ENCODE measurements around the gene PDE4B.

Gene PDE4B

DNA sequence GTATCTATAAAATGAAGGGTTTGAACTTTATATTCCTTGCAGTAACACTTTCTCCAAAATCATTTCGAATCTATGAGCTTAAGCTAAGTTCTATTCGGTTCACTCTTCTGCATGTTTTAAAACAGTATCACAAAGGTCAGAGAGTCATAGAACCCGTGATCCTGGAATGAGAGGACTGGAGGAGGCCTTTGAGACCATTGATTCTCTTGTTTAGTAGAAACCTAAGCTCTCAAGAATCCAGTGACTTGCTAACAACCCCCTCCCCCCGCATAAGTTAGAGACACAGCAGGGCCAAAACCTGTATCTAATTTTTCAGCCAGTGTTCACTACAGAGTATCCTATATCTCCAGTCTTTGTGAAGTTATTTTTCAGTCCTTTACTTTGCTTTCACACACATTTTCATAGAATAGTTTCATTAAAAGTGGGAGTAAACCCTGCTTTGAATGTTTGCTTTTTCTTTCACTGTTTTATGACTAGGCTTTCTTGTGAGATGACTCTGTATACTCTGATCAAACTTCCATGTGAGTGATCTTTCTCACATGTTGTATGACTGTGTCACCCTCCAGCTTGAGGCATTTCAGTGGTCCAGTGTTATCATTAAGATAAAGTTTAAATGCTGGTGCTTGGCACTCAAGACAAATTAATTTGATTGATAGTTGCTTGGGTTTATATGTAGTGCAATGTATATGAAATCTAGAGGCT is 465.9 kb downstream of the PDE4B start:
- TF ChIP-seq CTCF (conservative IDR thresholded peaks at IDR 0.05; ENCODE audit: low read length) = no peak
- H3K4me3 ChIP-seq (ENCODE audit: low read length) = no peak overlapping the region
- no peak for DNase-seq (ENCODE audit: low read depth)

GRCh38 chr1:66261364-66261763 is 468.7 kb downstream of the PDE4B start:
- DNase-seq (ENCODE audit: low read depth) = peak; percentile 67
- H3K4me3 ChIP-seq (ENCODE audit: low read length) = no peak overlapping the region
- TF ChIP-seq CTCF (conservative IDR thresholded peaks at IDR 0.05; ENCODE audit: low read length) = no peak

DNA sequence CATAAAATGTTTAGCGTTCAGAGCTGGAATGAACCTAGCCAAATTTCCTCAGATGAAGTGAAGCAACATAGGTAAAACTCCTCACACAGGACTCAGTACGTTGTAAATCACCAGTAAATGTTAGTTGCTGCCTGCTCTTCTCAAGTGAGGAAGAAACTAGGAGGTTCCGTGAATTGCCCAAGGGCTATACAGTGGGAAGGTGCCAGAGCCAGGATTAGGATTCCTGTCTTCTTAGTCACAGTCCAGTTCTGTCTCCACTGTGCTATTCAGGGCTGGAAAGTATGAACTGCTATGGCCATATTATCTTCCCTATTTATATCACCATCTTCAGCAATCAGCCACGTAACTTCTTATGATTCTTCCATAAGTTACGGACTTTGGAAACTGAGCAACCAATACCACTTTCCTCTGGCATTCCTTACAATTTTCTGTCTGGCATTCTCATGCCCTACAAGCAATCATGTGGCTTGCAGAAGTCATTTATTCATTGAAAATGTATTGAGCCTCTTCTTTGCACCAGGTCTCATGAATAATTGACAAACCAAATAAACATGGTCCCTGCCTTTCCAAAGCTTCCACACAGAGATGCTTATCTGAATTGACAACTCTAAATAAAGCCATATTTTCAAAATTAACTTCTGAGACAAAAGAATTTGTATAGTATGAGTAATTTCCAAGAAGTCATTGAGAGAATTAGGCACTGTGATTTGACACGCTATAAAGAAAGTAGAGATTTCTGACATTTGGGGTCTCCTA is 469.7 kb downstream of the PDE4B start:
- TF ChIP-seq CTCF (conservative IDR thresholded peaks at IDR 0.05; ENCODE audit: low read length) = no peak

DNA sequence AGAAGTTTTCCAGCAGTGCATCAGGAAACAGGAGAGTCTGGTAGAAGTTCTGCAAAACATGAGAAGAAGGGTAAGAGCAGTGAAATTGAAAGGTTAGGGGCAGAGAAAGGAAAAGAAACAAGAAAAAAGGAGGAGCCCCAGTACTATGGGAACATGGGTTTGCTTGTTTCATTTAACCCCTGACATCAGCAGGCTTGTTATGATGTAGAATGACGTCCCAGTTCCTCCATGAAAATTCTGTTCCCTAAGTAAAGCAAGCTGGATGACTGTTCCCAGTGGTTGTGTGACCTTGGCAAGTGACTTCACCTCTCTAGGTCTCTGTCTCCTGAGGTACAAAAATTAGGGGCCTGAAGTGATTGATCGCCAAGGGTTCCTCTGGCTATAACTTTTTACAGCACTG is 472.6 kb downstream of the PDE4B start:
- no peak overlapping the region for H3K4me3 ChIP-seq (ENCODE audit: low read length)
- no peak for DNase-seq (ENCODE audit: low read depth)
- TF ChIP-seq CTCF (conservative IDR thresholded peaks at IDR 0.05; ENCODE audit: low read length) = no peak

More for the DNA sequence above, 469.7 kb downstream of the PDE4B start:
- DNase-seq (ENCODE audit: low read depth) = peak; percentile 96
- H3K4me3 ChIP-seq (ENCODE audit: low read length) = no peak overlapping the region

DNA sequence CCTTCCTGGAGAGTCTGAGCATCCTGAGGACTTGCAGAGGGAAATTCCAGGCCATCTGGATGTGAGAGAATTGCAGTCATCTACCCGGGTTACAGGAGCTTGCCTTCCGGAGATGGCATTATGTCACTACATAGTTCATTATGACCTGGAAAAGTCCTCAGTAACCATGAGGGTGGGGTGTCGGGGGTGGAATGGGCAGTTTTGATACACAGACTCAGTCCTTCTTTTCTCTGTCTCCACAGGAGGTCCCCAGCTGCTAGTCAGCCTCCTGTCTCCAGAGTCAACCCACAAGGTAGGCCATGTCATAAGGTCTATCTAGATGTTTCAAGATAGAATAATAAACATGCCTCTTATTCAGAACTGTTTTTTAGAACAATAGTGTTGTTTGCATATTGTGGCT is 473.1 kb downstream of the PDE4B start:
- TF ChIP-seq CTCF (conservative IDR thresholded peaks at IDR 0.05; ENCODE audit: low read length) = no peak
- H3K4me3 ChIP-seq (ENCODE audit: low read length) = no peak overlapping the region
- peak; percentile 49 for DNase-seq (ENCODE audit: low read depth)

- TF ChIP-seq CTCF (conservative IDR thresholded peaks at IDR 0.05; ENCODE audit: low read length) = no peak
- DNase-seq (ENCODE audit: low read depth) = no peak
- H3K4me3 ChIP-seq (ENCODE audit: low read length) = no peak overlapping the region
Observed at GRCh38 chr1:66266350-66266749, 473.7 kb downstream of the PDE4B start.

- no peak for TF ChIP-seq CTCF (conservative IDR thresholded peaks at IDR 0.05; ENCODE audit: low read length)
- no peak overlapping the region for H3K4me3 ChIP-seq (ENCODE audit: low read length)
- peak; percentile 62 for DNase-seq (ENCODE audit: low read depth)
Observed at GRCh38 chr1:66266756-66267155, 474.1 kb downstream of the PDE4B start.
